HEK293 (cell line): ENCODE measurements around the gene MACROD1.

Experiments
- CTCF ChIA-PET: fragments of 350-600 bp; formaldehyde crosslinking; extraction: SDS; loops from one replicate; lab custom pipeline; 2021; ENCODE audit warnings: antibody characterized with exemption; lab: Yijun Ruan, JAX
- POLR2A ChIA-PET: fragments of 300-600 bp; formaldehyde crosslinking; extraction: SDS; loops from one replicate; lab custom pipeline; 2020; ENCODE audit warnings: antibody characterized with exemption, inconsistent platforms; lab: Yijun Ruan, JAX
- H3K27ac ChIP-seq: fragments of 200-500 bp; sonication (Bioruptor generic); 2 replicates; pipeline ENCODE4 v1.5.1; 2014; ENCODE audit warnings: low read depth, low read length, control low read depth, inconsistent platforms; ENCODE audit errors: extremely low read depth
- H3K36me3 ChIP-seq, 2 experiments: fragments of 200-500 bp in 1 of 2; sonication (Bioruptor generic) in 1 of 2; 1 replicate in 1 of 2; 2 replicates in 1 of 2; pipeline ENCODE4 v1.5.1; 2014 to 2017; ENCODE audit warnings: inconsistent platforms in 2 of 2, low read length in 2 of 2; ENCODE audit not compliant: control insufficient read depth in 2 of 2, insufficient read depth in 1 of 2
- H3K4me1 ChIP-seq: fragments of 200-500 bp; sonication (Bioruptor generic); 2 replicates; pipeline ENCODE4 v1.5.1; 2014; ENCODE audit warnings: mild to moderate bottlenecking, low read length, inconsistent platforms; ENCODE audit not compliant: control insufficient read depth, insufficient read depth
- H3K4me3 ChIP-seq: 2 replicates; pipeline ENCODE4 v1.5.1; 2011; ENCODE audit warnings: low read depth, mild to moderate bottlenecking, control low read depth, low read length, moderate library complexity
- H3K9me3 ChIP-seq: fragments of 200-500 bp; sonication (Bioruptor generic); 2 replicates; pipeline ENCODE4 v1.5.1; 2014; ENCODE audit warnings: low read depth, low read length, inconsistent platforms; ENCODE audit not compliant: control insufficient read depth, insufficient read depth
- EGR2 ChIP-seq: fragments of 450-650 bp; formaldehyde crosslinking; IDR thresholded peaks from 2 replicates; pipeline ENCODE4 v1.5.1; 2016; ENCODE audit warnings: low read depth, missing biosample characterization, missing genetic modification characterization
- FEZF1 ChIP-seq: fragments of 450-650 bp; formaldehyde crosslinking; IDR thresholded peaks from 2 replicates; pipeline ENCODE4 v1.5.1; 2016; ENCODE audit warnings: missing biosample characterization, missing genetic modification characterization
- GLIS2 ChIP-seq: fragments of 450-650 bp; formaldehyde crosslinking; IDR thresholded peaks from 2 replicates; pipeline ENCODE4 v1.5.1; 2016; ENCODE audit warnings: missing biosample characterization, missing genetic modification characterization
- KLF7 ChIP-seq: fragments of 450-650 bp; formaldehyde crosslinking; IDR thresholded peaks from 2 replicates; pipeline ENCODE4 v1.5.1; 2016; ENCODE audit warnings: missing biosample characterization, missing genetic modification characterization, borderline replicate concordance
- ZBTB10 ChIP-seq: fragments of 450-650 bp; formaldehyde crosslinking; IDR thresholded peaks from 2 replicates; pipeline ENCODE4 v1.5.1; 2016; ENCODE audit warnings: missing biosample characterization, missing genetic modification characterization
- ZBTB21 ChIP-seq: fragments of 450-650 bp; formaldehyde crosslinking; IDR thresholded peaks from 2 replicates; pipeline ENCODE4 v1.5.1; 2017; ENCODE audit warnings: missing biosample characterization, missing genetic modification characterization
- ZEB2 ChIP-seq: fragments of 450-650 bp; formaldehyde crosslinking; IDR thresholded peaks from 2 replicates; pipeline ENCODE4 v1.5.1; 2016; ENCODE audit warnings: missing biosample characterization, missing genetic modification characterization
- ZFHX2 ChIP-seq: fragments of 450-650 bp; formaldehyde crosslinking; conservative IDR thresholded peaks from 2 replicates; pipeline ENCODE4 v1.5.1; 2016; ENCODE audit warnings: missing biosample characterization, missing genetic modification characterization
- ZFP37 ChIP-seq: fragments of 450-650 bp; formaldehyde crosslinking; IDR thresholded peaks from 2 replicates; pipeline ENCODE4 v1.5.1; 2016; ENCODE audit warnings: missing biosample characterization, missing genetic modification characterization
- ZIC2 ChIP-seq: fragments of 450-650 bp; formaldehyde crosslinking; IDR thresholded peaks from 2 replicates; pipeline ENCODE4 v1.5.1; 2016; ENCODE audit warnings: missing biosample characterization, missing genetic modification characterization
- ZNF16 ChIP-seq: fragments of 450-650 bp; formaldehyde crosslinking; IDR thresholded peaks from 2 replicates; pipeline ENCODE4 v1.5.1; 2016; ENCODE audit warnings: low read depth, missing biosample characterization, missing genetic modification characterization
- ZNF223 ChIP-seq: fragments of 450-650 bp; formaldehyde crosslinking; IDR thresholded peaks from 2 replicates; pipeline ENCODE4 v1.5.1; 2016; ENCODE audit warnings: missing biosample characterization, missing genetic modification characterization
- ZNF266 ChIP-seq: fragments of 450-650 bp; formaldehyde crosslinking; IDR thresholded peaks from 2 replicates; pipeline ENCODE4 v1.5.1; 2016; ENCODE audit warnings: missing biosample characterization, missing genetic modification characterization, low read depth
- ZNF354C ChIP-seq: fragments of 450-650 bp; formaldehyde crosslinking; IDR thresholded peaks from 2 replicates; pipeline ENCODE4 v1.5.1; 2016; ENCODE audit warnings: missing biosample characterization, missing genetic modification characterization, low read depth, borderline replicate concordance
- ZNF433 ChIP-seq: fragments of 450-650 bp; formaldehyde crosslinking; IDR thresholded peaks from 2 replicates; pipeline ENCODE4 v1.5.1; 2016; ENCODE audit warnings: missing biosample characterization, missing genetic modification characterization, low read depth
- ZNF488 ChIP-seq: fragments of 450-650 bp; formaldehyde crosslinking; IDR thresholded peaks from 2 replicates; pipeline ENCODE4 v1.5.1; 2016; ENCODE audit warnings: missing biosample characterization, missing genetic modification characterization
- ZNF549 ChIP-seq: fragments of 450-650 bp; IDR thresholded peaks from 2 replicates; pipeline ENCODE4 v1.5.1; 2018; ENCODE audit warnings: missing biosample characterization, missing genetic modification characterization, mild to moderate bottlenecking, inconsistent platforms, moderate library complexity
- ZNF701 ChIP-seq: fragments of 450-650 bp; formaldehyde crosslinking; IDR thresholded peaks from 2 replicates; pipeline ENCODE4 v1.5.1; 2016; ENCODE audit warnings: missing biosample characterization, missing genetic modification characterization
- ZNF707 ChIP-seq: fragments of 450-650 bp; formaldehyde crosslinking; IDR thresholded peaks from 2 replicates; pipeline ENCODE4 v1.5.1; 2016; ENCODE audit warnings: missing biosample characterization, missing genetic modification characterization
- ZSCAN16 ChIP-seq: fragments of 450-650 bp; formaldehyde crosslinking; IDR thresholded peaks from 2 replicates; pipeline ENCODE4 v1.5.1; 2016; ENCODE audit warnings: missing biosample characterization, missing genetic modification characterization
- TF ChIP-seq, protein P1 (sequence below): fragments of 450-650 bp; formaldehyde crosslinking; IDR thresholded peaks from 2 replicates; pipeline ENCODE4 v1.5.1; 2017; ENCODE audit warnings: missing biosample characterization, mild to moderate bottlenecking, missing genetic modification characterization, moderate library complexity
- TF ChIP-seq, protein P2 (sequence below): fragments of 450-650 bp; formaldehyde crosslinking; IDR thresholded peaks from 2 replicates; pipeline ENCODE4 v1.5.0; 2017; ENCODE audit warnings: missing biosample characterization, missing genetic modification characterization, borderline replicate concordance
- TF ChIP-seq, protein P3 (sequence below): sonication (generic); formaldehyde crosslinking; IDR thresholded peaks from 2 replicates; pipeline ENCODE4 v1.8.1; 2022; ENCODE audit warnings: mild to moderate bottlenecking, moderate library complexity, missing genetic modification reagents

Gene MACROD1

DNA sequence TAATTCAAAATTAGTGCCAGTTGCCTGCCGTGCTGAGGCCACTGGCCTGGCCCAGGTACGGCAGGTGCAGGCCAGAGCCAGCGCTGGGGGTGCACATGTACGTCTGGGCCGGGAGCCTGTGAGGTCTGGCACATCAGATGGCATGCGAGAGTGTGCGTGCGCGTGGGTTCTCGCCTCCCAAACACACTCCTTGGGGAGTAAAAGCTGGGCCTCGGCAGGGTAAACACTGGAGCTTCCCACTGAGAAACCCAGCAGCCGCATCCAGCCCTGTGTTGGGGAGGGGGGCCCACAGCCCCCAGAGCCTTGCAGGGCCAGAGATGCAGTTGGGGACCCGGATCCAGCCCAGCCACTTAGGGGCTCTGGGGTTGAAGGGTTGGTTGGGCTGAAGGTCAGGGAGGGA is 92.4 kb downstream of the MACROD1 start:
- TF ChIP-seq ZIC2 (tag by site-specific recombination) (peak; percentile 51), FEZF1 (no peak), ZNF701 (no peak), EGR2 (tag by site-specific recombination) (0 out of 2 replicates have a peak, but pooled peaks have one; percentile 29), ZFHX2 (tag by site-specific recombination) (peak; percentile 44; the same call in 1 of the 2 replicates), ZNF549 (tag by site-specific recombination) (no peak), ZNF488 (tag by site-specific recombination) (no peak), KLF7 (tag by site-specific recombination) (no peak)
- TF ChIP-seq, protein P1, sequence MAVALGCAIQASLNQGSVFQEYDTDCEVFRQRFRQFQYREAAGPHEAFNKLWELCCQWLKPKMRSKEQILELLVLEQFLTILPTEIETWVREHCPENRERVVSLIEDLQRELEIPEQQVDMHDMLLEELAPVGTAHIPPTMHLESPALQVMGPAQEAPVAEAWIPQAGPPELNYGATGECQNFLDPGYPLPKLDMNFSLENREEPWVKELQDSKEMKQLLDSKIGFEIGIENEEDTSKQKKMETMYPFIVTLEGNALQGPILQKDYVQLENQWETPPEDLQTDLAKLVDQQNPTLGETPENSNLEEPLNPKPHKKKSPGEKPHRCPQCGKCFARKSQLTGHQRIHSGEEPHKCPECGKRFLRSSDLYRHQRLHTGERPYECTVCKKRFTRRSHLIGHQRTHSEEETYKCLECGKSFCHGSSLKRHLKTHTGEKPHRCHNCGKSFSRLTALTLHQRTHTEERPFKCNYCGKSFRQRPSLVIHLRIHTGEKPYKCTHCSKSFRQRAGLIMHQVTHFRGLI (tag by site-specific recombination) = peak; percentile 60; the same call in 1 of the 2 replicates
- POLR2A ChIA-PET = no interaction called here
- Histone ChIP-seq H3K4me3 (no peak overlapping the region), H3K9me3 (no peaks in the 10 kb centered on the region), H3K4me1 (peaks cover 4% of the 10 kb centered on the region; the same call in 1 of the 2 replicates), H3K36me3 (no peaks in the 10 kb centered on the region), H3K27ac (no peak overlapping the region)
- CTCF ChIA-PET = interaction anchor here (1.2 kb wide), 1 partner anchor 236 kb away, joined by 5 read pairs; no protein-coding TSS in a partner anchor

GRCh38 chr11:64072871-64073270 is 93.0 kb downstream of the MACROD1 start:
- H3K27ac ChIP-seq = no peak overlapping the region
- no peaks in the 10 kb centered on the region for H3K9me3 ChIP-seq
- H3K4me3 ChIP-seq = no peak overlapping the region
- no peaks in the 10 kb centered on the region for H3K36me3 ChIP-seq
- CTCF ChIA-PET = no interaction called here
- peaks cover 4% of the 10 kb centered on the region; the same call in 1 of the 2 replicates for H3K4me1 ChIP-seq
- 0 out of 2 replicates have a peak, but pooled peaks have one; percentile 12 for TF ChIP-seq ZIC2 (tag by site-specific recombination)
- no peak for TF ChIP-seq ZBTB21
- TF ChIP-seq, all 188 proteins: peak for 1
- POLR2A ChIA-PET = no interaction called here

GRCh38 chr11:64072403-64072802 is 93.5 kb downstream of the MACROD1 start:
- Histone ChIP-seq H3K4me3 (no peak overlapping the region), H3K27ac (no peak overlapping the region), H3K36me3 (no peaks in the 10 kb centered on the region), H3K9me3 (no peaks in the 10 kb centered on the region), H3K4me1 (peaks cover 4% of the 10 kb centered on the region; the same call in 1 of the 2 replicates)
- POLR2A ChIA-PET = no interaction called here
- TF ChIP-seq ZNF223 = no peak
- no peak for TF ChIP-seq ZEB2 (tag by site-specific recombination)
- no peak for TF ChIP-seq ZNF354C
- TF ChIP-seq, protein P2, sequence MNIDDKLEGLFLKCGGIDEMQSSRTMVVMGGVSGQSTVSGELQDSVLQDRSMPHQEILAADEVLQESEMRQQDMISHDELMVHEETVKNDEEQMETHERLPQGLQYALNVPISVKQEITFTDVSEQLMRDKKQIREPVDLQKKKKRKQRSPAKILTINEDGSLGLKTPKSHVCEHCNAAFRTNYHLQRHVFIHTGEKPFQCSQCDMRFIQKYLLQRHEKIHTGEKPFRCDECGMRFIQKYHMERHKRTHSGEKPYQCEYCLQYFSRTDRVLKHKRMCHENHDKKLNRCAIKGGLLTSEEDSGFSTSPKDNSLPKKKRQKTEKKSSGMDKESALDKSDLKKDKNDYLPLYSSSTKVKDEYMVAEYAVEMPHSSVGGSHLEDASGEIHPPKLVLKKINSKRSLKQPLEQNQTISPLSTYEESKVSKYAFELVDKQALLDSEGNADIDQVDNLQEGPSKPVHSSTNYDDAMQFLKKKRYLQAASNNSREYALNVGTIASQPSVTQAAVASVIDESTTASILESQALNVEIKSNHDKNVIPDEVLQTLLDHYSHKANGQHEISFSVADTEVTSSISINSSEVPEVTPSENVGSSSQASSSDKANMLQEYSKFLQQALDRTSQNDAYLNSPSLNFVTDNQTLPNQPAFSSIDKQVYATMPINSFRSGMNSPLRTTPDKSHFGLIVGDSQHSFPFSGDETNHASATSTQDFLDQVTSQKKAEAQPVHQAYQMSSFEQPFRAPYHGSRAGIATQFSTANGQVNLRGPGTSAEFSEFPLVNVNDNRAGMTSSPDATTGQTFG (tag by site-specific recombination) = no peak
- TF ChIP-seq, protein P3, sequence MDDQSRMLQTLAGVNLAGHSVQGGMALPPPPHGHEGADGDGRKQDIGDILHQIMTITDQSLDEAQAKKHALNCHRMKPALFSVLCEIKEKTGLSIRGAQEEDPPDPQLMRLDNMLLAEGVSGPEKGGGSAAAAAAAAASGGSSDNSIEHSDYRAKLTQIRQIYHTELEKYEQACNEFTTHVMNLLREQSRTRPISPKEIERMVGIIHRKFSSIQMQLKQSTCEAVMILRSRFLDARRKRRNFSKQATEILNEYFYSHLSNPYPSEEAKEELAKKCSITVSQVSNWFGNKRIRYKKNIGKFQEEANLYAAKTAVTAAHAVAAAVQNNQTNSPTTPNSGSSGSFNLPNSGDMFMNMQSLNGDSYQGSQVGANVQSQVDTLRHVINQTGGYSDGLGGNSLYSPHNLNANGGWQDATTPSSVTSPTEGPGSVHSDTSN (CRISPR knock-in tag) = no peak
- no peak for TF ChIP-seq ZSCAN16 (tag by site-specific recombination)
- TF ChIP-seq ZFP37 (tag by site-specific recombination) = no peak
- TF ChIP-seq GLIS2 (tag by site-specific recombination) = no peak
- no peak for TF ChIP-seq ZNF266 (tag by site-specific recombination)
- no peak for TF ChIP-seq ZNF707
- no peak for TF ChIP-seq ZBTB10
- no peak for TF ChIP-seq ZNF433 (tag by site-specific recombination)
- no peak for TF ChIP-seq ZNF16 (tag by site-specific recombination)
- CTCF ChIA-PET = interaction anchor here (0.6 kb wide), 1 partner anchor 41 kb away, joined by 5 read pairs; no protein-coding TSS in a partner anchor
